Spinal cord (tissue), 10 donors: ENCODE measurements around the gene FERD3L. TPM values are rescaled to one million over a fixed set of nuclear protein-coding genes. Genes with fewer than 3 reads are reported as not detected.
"Not testable (repeated sequence)": the region's sequence is repeated elsewhere in the genome, so short reads cannot be mapped to it uniquely, and the experiment has no call there.

Experiments used
- DNase-seq, 6 donors: peaks; one replicate each; pipeline versions ENCODE4 v3.0.0 to v3.0.0-alpha.2; 2013 to 2015; ENCODE audit warnings: low spot score in 6 of 6, low read depth in 4 of 6
- H3K27ac ChIP-seq: one replicate; pipeline ENCODE4 v1.5.1; 2013; ENCODE audit warnings: low read depth, low read length, control low read depth
- H3K27me3 ChIP-seq: one replicate; pipeline ENCODE4 v1.6.1; 2013; ENCODE audit warnings: low read length; ENCODE audit not compliant: control insufficient read depth, insufficient read depth
- H3K36me3 ChIP-seq: one replicate; pipeline ENCODE4 v1.6.1; 2013; ENCODE audit warnings: low read length; ENCODE audit not compliant: control insufficient read depth, insufficient read depth
- H3K4me1 ChIP-seq: one replicate; pipeline ENCODE4 v1.6.1; 2013; ENCODE audit warnings: low read length; ENCODE audit not compliant: control insufficient read depth, insufficient read depth
- H3K4me3 ChIP-seq: one replicate; pipeline ENCODE4 v1.5.1; 2013; ENCODE audit warnings: low read depth, low read length, control low read depth
- H3K9me3 ChIP-seq: one replicate; pipeline ENCODE4 v1.6.1; 2013; ENCODE audit warnings: low read length; ENCODE audit not compliant: control insufficient read depth, insufficient read depth
- WGBS: methylation state at CpG from one replicate; pipeline ENCODE4 v1.1.5; 2013; ENCODE audit warnings: missing lambda C conversion rate; ENCODE audit not compliant: insufficient coverage; 5-methylcytosine and 5-hydroxymethylcytosine counted together
- long read RNA-seq, 4 donors: transcript quantifications; one replicate each; lab custom pipeline, GENCODE V29; 2026
- polyA plus RNA-seq, 2 donors: library from polyadenylated mRNA; unstranded; fragments of 120-200 nt; gene quantifications; one replicate each; pipeline ENCODE4 v1.2.1, GENCODE V29; 2013; ENCODE audit not compliant: insufficient read length in 2 of 2
- total RNA-seq, 2 donors: library from RNA; depleted of rRNA in 1 of 2; stranded (reverse); fragments of 120-200 nt in 1 of 2; fragments of >200 nt in 1 of 2; gene quantifications; one replicate each; pipeline versions ENCODE4 v1.2.3 to v1.2.4, GENCODE V29; 2013 to 2014
- donor health status: healthy.

The FERD3L gene, protein sequence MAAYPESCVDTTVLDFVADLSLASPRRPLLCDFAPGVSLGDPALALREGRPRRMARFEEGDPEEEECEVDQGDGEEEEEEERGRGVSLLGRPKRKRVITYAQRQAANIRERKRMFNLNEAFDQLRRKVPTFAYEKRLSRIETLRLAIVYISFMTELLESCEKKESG
- under 1 TPM in 1 of 2 donors, not detected in 1; 0.61 TPM for total RNA-seq
- polyA plus RNA-seq, result 1 to 10 TPM in 1 of 2 donors, under 1 TPM in 1; 0.89 to 2.0 TPM
- long read RNA-seq, donor 1, result 0 reads
- long read RNA-seq, donor 2, result 0 reads
- long read RNA-seq, donor 3, partial matches to known transcripts, result 0 of 1 reads
- long read RNA-seq, donor 3, other reads (novel, unspliced or antisense), result 0 of 1 reads
- long read RNA-seq, donor 4, result 0 reads

DNA sequence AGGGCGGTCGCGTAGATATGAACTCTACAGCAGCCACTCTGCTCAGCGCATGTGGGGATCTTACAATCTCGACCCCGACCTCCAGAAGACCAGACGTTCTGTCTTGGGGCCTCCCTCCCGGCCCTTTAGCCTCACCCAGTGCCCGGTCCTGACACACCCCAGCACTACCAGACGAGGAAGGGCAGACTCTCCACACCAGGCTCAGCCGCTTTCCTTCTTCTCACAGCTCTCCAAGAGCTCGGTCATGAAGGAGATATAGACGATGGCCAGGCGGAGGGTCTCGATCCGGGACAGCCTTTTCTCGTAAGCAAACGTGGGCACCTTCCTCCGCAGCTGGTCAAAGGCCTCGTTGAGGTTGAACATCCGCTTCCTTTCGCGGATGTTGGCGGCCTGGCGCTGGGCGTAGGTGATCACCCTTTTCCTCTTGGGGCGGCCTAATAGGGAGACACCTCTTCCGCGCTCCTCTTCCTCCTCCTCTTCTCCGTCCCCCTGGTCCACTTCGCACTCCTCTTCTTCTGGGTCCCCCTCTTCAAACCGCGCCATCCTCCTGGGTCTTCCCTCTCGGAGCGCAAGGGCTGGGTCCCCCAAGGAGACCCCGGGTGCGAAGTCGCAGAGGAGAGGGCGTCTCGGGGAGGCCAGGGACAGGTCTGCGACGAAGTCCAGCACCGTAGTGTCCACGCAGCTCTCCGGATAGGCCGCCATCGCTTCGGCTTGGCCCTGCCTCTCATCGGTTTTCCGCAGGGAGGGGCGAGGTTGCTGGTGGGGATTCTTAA lies at the start of gene FERD3L:
Gene FERD3L (minus strand): TSS at position 761 of the 773 bp plus-strand sequence. CDS start 59 bp downstream, at position 702.
- H3K27me3 ChIP-seq, result peaks cover 73% of the 10 kb centered on the region

DNA sequence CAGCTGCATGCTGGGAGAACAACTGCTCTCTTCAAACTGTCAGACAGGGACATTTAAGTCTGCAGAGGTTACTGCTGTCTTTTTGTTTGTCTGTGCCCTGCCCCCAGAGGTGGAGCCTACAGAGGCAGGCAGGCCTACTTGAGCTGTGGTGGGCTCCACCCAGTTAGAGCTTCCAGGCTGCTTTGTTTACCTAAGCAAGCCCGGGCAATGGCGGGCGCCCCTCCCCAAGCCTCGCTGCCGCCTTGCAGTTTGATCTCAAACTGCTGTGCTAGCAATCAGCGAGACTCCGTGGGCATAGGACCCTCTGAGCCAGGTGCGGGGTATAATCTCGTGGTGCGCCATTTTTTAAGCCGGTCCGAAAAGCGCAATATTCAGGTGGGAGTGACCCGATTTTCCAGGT lies 49.2 kb upstream of the FERD3L start:
- H3K27me3 ChIP-seq, H3K4me3 ChIP-seq, H3K4me1 ChIP-seq, H3K36me3 ChIP-seq, H3K9me3 ChIP-seq, DNase-seq, H3K27ac ChIP-seq: not testable (repeated sequence)
- 29% methylated on average over 11 of the region's 14 CpGs for whole genome bisulfite sequencing

More for the DNA sequence above, at the start of gene FERD3L:
- DNase-seq, result peak in 2 of 6 donors; percentile 14 to 35
- Histone ChIP-seq H3K9me3 (no peaks in the 10 kb centered on the region), H3K36me3 (no peaks in the 10 kb centered on the region), H3K27ac (no peak within 1 kb of the TSS), H3K4me3 (peak within 1 kb of the TSS; percentile 26), H3K4me1 (peaks cover 26% of the 10 kb centered on the region)
- 4% methylated on average over 50 of the region's 51 CpGs for WGBS

DNA sequence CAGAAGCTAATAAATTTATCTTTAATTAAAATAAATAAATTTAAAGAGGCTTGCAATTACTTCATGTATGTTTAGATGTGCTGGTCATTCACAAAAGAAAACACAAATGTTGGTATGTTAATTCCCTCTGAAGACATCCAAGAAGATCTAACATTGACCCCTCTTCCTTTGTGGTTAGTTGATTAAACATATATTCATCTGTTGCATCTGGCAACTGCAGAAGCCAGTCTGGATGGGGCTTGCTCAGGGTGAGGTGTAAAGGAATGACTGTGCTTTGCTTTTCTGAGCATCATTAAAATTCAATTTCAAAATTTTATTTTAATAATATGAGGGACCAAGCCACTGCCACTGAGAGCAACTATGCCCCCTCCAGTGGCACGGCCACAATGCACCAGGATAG lies 36.4 kb upstream of the FERD3L start:
- Histone ChIP-seq H3K9me3 (peaks cover 6% of the 10 kb centered on the region), H3K27ac (no peak overlapping the region), H3K27me3 (no peaks in the 10 kb centered on the region), H3K4me1 (no peaks in the 10 kb centered on the region), H3K36me3 (no peaks in the 10 kb centered on the region), H3K4me3 (no peak overlapping the region)
- WGBS, result 87% methylated on average over 1 of the region's 1 CpG
- no peak for DNase-seq

DNA sequence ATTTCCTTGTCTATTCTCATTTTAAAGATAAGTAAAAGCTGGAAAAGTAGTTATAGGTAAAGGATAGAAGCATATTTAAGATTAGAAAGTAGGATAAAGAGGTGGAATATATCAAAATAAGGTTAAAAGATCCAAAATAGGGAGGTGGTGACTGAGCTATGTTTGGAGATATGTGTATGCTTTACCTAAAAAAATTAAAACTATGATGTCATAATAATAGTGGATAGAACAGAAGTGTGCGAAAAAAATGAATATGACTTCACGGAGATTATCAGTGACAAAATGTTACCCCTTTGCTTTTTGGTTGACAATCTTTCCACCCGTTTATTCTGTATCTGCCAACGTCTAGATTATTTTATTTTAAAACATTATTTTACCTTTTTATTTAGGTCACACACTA lies 33.4 kb upstream of the FERD3L start:
- no peak for DNase-seq
- Histone ChIP-seq H3K27ac (no peak overlapping the region), H3K27me3 (no peaks in the 10 kb centered on the region), H3K9me3 (peaks cover under 1% of the 10 kb centered on the region), H3K36me3 (no peaks in the 10 kb centered on the region), H3K4me1 (no peaks in the 10 kb centered on the region), H3K4me3 (no peak overlapping the region)
- WGBS, result 100% methylated on average over 1 of the region's 4 CpGs

DNA sequence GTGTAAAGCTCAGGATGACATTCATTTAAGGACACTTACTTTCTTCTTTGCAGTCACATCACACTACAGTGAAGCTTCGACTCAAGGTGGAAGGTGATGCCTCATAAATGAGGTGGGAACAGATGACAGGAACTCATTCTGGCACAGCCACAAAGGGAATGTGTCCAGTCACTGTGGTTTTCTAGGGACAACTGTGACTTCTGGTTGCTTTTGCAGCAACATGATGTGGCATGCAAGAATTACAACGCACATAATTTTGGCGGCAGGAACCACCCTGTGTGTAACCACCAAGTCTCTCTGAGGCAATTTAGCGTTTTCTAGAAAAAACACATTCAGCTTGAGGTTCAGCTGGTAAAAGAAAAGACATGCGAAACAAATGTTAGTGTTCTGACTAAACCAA lies 32.0 kb upstream of the FERD3L start:
- H3K27me3 ChIP-seq, result no peaks in the 10 kb centered on the region
- DNase-seq, result peak in 1 of 6 donors; percentile 0
- H3K4me1 ChIP-seq, result no peaks in the 10 kb centered on the region
- no peak overlapping the region for H3K4me3 ChIP-seq
- H3K27ac ChIP-seq, result no peak overlapping the region
- no peaks in the 10 kb centered on the region for H3K9me3 ChIP-seq
- 77% methylated on average over 4 of the region's 5 CpGs for WGBS
- no peaks in the 10 kb centered on the region for H3K36me3 ChIP-seq

DNA sequence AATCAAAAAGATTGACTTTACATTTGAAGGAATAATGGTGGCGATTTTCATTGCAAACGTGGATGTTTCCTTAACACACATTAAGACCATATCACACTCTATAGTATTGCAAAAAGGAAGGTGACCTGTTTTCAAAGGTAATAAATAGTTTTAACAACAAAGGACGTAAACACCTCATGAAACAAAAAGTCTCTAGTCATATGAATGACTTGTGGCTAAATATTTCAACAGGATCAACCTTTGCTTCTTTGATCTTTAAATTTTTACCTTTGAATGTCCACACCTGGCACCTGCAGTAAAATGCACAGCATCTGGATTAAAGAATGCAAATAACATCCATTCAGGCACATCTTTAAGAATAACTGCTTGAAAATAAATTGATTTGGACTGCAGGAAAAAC lies 30.0 kb upstream of the FERD3L start:
- Histone ChIP-seq H3K4me3 (no peak overlapping the region), H3K27ac (no peak overlapping the region), H3K27me3 (no peaks in the 10 kb centered on the region), H3K9me3 (no peaks in the 10 kb centered on the region), H3K36me3 (no peaks in the 10 kb centered on the region), H3K4me1 (no peaks in the 10 kb centered on the region)
- DNase-seq, result no peak
- no CpG with 5 or more reads among the region's 3 CpGs for WGBS

DNA sequence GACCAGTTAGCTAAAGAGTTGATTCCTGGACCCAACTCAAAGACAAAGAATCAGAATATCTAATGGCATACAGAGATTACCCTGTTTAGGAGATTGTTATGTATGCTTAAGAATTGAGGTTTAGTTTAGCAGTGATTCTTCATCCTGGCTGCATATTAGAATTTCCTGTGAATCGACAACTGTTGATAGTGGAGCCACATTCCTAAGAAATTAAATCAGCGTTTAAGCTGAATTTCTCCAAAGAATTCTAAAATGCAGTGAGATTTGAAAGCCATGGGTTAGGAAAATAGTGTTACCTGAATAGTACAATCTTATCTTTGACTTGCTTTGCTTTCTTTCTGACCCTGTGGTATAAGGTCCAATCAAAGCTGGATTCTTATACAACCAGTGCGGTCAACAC lies 16.4 kb upstream of the FERD3L start:
- Histone ChIP-seq H3K4me3 (no peak overlapping the region), H3K27ac (no peak overlapping the region), H3K9me3 (no peaks in the 10 kb centered on the region), H3K27me3 (no peaks in the 10 kb centered on the region), H3K36me3 (no peaks in the 10 kb centered on the region), H3K4me1 (no peaks in the 10 kb centered on the region)
- no peak for DNase-seq
- no CpG with 5 or more reads among the region's 3 CpGs for WGBS

DNA sequence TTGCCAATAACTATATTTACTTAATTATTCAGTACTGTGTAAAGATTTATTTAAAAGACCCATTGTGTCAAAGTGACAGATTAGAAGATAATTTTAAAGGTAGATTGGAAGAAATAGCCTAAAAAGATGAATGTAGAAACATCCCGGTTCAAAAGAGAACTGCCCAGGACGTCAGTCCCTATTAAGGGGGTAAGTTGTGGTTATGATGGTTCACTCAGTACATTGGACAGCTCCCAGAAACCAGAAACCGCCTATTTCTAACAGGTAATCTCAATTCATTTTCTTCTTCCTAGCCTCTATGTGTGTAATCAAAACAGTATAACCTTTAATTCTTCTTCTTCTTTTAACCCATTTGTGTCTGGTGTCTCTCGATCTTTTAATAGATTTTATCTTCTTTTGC lies 1.5 kb upstream of the FERD3L start:
- peaks cover 26% of the 10 kb centered on the region for H3K4me1 ChIP-seq
- WGBS, result no CpG with 5 or more reads among the region's 4 CpGs
- peak in 2 of 6 donors; percentile 21 to 30 for DNase-seq
- no peak overlapping the region for H3K27ac ChIP-seq
- no peaks in the 10 kb centered on the region for H3K9me3 ChIP-seq
- H3K4me3 ChIP-seq, result no peak overlapping the region
- peaks cover 62% of the 10 kb centered on the region for H3K27me3 ChIP-seq
- H3K36me3 ChIP-seq, result no peaks in the 10 kb centered on the region

DNA sequence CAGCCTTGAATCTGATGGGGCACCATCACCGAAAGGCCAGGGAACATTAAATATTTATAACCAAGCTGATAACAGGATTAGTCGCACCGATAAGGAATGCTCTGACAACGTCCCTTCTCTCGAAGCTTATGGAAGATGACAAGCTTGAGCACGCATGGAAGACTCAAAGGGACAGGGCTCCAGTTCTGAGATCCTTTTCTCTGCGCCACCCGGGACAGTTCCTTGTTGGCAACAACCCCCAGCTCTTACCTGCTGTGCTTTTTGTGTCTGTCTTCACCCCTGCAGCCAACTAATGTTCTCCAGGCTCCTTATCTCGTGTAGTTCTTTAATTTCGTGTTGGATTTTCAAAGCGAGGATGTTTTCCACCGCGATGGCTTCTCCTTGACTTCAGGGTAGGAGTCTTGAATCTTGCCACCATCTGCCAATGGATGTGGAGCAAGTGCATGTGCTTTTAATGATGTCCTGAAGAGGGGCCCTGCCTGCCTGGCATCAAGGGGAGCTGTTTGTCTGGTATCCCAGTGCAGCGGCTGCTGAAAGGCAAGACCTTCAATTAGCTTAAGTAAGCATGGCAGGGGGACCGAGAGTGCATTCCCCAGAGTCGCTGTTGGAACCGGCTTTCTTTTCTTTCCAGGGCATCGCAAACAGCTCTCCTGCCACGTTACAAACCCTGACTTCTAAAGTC lies 354 bp upstream of the FERD3L start:
- no peaks in the 10 kb centered on the region for H3K36me3 ChIP-seq
- peak in 3 of 6 donors; percentile 46 to 70 (median 64) for DNase-seq
- no peaks in the 10 kb centered on the region for H3K9me3 ChIP-seq
- 10% methylated on average over 14 of the region's 19 CpGs for WGBS
- H3K27me3 ChIP-seq, result peaks cover 70% of the 10 kb centered on the region
- H3K27ac ChIP-seq, result no peak overlapping the region
- peaks cover 26% of the 10 kb centered on the region for H3K4me1 ChIP-seq
- H3K4me3 ChIP-seq, result peak overlapping the region; percentile 26
